GM19468 (cell line): ENCODE data around the gene MICAL2.

ENCODE experiments used
- ATAC-seq: cut with Tn5 transposase; IDR thresholded peaks from one replicate; pipeline ENCODE4 v1.9.1; 2021; ENCODE audit warnings: mild to moderate bottlenecking, moderate library complexity, moderate number of reproducible peaks; ENCODE audit not compliant: unreplicated experiment; ENCODE audit errors: extremely low read depth

Gene MICAL2

DNA sequence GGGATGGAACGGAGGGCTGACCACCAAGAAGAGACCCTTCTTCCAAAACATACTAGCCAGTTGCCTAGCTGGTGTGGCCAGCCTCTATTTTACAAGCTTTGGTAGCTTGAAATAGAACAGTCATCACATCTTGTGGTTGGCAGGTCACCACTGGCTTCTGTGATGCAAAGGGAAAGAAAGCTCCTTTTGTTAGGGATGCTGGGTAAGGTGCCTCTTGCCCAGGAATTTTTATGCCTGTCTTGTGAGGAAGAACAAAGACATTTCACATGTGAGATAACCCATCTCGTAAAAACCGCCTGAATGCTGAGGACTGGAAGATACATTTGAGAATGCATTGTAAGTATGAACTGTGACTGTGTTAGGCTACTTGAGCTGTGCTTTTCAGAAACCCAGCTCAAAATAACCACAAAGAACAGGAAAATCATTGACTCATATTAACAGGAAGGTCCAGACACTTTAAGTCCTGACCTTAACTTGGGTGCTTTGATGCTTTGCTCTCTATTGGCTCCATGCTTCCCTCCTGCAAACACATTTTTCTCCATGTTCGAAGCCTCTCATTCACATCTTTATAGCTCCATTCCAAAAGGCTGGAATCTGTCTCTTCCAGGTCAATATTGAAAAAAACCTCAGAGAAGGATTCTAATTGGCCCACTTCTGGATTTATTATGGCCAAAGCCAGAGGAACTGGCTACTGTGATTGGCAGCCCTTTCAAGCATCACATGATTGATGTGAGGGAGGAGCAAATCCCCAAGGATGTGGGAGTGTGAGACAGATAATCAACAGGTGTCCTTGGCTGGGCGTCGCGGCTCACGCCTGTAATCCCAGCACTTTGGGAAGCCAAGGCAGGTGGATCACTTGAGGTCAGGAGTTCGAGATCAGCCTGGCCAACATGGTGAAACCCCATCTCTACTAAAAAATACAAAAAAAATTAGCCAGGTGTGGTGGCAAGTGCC lies 53.9 kb downstream of the MICAL2 start:
- ATAC-seq = no peak

DNA sequence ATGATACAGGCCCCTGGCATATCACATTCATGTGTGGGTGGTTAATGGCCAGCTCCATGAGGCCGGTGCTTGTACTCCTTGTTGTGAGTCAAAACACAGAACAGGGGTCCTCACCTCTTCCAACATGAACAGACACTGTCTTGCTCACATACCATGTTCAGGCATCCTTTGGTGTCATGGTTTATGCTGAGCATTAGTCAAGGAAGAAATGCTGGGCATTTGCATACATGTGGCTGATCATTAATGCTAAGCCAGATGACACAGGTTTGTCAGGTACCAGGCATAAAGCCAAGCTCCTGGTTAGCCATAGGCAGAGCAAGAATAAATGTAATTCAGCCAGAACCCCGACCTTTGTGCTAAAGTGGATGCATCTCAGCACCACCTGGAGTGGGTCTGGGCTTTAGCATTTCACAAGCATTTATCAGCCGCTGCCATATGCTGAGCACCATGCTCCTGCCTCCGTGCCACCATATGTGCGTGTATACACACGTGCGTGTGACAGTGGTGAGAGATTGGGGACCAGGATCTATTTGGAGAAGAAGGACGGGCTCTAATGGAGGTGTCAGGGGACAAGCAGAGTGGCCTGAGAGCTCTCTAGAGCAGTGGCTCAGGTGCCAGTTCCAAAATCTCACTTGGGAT lies 55.0 kb downstream of the MICAL2 start:
- no peak for ATAC-seq

DNA sequence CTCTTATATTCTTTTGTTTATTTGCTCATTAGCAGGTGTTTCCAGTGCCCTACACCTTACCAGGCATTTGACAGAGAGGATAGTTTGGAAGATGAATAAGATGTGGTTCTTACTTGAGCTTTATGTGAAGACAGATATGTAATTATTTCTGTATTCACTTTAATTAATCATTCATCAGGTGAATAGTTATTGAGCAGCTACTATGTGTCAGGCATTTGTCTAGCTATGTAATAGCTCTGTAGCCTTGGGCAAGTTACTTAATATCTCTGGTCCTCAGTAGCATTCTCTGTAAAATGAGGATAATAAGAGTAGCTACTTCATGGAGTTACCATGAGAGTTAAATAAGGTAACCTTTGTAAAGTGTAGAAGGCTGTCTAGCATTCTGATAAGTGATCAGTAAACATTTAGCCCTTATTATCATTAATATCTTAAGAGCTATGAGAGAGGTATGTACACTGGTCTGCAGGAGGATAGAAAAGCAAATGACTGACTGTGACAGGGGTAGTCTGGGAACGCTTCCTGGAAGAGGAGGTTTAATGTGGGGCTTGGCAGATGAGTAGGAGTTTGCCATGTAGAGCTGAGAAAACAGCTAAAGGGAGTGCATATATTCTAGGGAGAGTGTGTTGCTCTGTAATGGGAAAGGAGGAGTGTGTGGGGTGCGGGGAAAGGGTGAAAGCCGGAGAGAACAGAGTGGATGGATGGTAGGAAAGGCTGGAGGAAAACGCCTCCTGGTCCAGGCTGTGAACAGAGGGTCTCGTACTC lies 56.1 kb downstream of the MICAL2 start:
- ATAC-seq = no peak

DNA sequence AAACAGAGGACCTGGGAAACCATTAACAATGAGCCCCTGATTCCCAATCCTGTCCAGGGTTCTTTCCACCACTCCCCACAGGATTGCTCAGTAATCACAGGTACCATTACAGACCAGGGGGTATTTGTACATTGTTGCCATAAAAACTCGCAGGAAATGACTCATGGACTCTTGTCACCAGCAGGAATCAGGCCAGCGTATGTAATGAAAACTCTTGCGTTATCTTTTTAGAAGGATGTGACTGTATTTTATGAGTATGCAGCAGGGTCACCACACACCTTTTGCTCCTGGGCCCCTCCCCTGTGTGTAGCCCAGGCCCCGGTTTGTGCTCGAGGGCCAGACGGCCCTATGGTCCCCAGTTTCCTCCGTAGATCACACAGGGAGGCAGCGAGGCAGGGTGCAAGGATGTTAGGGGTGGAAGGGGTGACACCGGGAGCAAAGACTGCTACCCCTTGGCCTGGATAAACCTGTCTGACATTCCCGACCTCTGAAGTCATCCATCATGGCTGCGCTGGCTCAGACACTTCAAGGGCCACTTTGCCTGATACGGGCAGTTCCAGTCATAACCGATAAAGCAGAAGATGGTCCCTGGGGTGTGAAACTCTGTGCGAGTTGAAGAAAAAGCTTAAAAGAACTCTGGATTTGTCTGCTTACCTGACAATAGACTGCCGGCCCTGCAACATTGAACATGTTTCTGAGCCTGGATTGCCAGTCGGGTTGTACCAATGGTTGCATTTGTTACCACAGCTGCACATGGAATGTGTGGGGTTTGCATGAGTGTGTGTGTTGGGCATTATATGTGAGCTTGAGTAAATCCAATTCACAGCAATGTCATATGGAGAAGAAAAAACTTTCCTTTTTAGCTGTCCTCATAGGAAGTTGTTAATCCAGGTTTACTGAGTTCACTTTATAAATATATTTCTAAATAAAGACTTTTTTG lies 56.9 kb downstream of the MICAL2 start:
- no peak for ATAC-seq

DNA sequence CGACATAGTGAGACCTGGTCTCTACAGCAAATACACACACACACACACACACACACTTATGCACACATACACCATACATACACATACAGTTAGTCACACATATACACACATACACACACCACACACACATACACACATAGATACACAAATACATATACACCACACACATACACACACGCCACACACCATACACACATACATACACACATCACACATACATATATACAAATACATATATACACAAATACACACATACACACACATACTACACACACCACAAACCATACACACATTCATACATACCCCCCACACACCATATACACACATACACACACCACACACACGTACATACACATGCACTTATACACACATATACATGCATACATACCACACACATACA lies 57.7 kb downstream of the MICAL2 start:
- ATAC-seq = no peak

DNA sequence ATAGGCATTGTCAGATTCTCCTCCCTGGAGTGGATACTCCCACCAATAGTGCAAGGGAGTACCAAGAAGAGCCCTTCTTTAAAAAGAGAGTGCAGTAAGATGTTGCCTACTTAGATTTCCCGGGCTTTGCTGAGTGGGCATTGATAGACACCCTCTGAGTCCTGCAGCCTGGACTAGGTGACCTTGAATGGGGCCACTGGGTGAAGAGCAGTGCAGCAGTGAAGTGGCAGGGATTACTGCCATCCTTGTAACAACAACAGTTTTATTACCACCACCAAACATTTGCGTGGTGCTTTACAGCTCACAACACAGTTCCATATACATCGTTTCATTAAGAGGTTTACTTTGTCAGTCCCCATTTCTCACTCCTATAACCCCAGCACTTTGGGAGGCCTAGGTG lies 59.4 kb downstream of the MICAL2 start:
- ATAC-seq = no peak

DNA sequence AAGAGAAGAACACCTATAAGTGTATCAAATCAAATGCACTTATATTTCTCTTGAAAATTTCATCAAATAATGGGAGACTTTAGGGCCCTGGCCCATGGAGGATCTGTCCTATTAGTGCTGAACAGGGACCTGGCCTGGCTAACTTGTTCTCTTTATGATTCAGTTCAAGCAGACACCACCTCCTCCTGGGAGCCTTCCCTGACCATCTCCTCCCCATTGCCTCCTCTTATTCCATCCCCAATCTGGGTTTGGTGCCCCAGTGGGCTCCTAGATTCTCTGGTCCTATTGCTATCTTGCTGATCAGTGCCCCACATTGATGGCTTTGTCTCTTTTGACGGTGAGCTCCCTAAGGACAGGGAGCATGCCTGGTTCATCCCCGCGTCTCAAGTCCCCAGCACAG lies 60.1 kb downstream of the MICAL2 start:
- no peak for ATAC-seq

DNA sequence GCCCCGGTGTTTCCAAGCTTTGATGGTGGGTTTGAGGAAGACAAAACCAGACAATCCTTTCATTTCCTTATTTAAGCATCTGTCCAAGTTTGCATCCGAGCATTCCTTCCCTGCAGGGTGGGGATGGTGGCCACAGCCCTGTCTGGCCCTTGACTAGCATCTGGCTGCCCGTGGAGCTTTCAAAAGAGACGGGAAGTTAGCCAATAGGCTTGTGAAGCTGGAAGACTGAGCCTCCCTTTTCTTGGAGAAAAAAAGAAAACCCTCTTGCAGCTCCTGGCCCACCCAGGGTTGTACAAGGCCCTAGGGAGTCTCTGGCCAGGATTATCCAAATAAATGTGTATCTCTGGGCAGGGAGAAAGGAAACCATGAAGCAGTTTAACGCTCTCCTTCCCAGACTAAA lies 60.6 kb downstream of the MICAL2 start:
- no peak for ATAC-seq

DNA sequence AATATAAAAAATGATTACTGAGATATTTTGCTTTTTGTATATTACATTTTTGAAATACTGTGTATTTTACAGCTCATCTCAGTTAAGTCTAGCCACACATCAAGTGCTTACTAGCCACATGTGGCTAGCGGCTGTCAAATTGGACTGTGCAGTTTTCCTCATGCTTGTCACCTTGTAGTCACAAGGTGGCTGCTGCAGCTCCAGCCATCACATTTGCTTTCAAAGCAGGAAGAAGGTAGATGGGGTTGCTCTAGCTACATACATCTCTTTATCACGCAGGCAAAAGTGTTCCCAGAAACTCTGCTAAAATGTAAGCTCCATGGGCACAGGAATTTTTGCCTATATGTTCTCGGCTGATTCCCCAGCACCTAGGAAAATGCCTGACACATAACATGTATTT lies 61.5 kb downstream of the MICAL2 start:
- no peak for ATAC-seq

DNA sequence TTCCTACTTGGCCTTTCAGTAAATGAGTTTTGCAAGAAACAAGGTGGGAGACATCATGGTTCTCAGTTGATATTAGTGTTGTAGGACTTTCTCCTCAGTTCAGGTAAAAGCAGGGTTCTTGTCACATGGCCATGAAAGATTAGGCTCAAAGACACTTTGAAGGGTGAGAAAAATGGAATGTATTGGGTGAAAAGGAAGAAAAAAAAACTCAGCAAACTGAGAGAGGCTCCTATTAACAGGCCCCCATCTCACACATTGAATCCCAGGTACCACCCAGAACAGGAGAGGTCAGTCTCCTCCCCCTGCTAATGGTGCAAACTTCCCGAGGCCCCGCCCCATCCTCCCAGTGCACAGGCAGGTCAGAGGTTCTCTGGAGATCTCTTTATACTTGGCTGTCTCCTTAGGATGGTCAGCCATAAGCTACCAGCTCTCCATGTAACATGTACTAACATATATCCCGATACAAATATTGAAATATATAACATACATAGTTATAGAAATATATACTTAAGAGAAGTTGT lies 62.2 kb downstream of the MICAL2 start:
- ATAC-seq = no peak

DNA sequence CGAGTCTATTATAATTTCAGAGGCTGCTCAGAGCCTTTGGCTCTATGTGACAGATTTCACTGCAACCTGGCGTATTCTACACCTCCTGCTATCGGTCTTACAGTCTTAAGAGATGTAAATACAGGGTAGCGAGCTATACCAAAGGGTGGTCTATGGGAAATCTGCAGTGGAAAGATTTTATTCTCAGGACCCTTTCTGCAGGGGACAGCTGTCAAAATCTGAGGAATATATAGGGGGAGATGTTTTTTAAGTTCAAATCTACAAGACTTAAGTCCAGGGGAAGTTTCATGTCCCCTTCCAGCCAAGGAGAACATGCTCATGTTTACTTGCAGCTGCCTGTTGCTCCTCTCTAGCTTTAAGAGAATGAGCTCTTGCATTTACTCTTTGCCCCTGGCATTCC lies 62.7 kb downstream of the MICAL2 start:
- no peak for ATAC-seq

DNA sequence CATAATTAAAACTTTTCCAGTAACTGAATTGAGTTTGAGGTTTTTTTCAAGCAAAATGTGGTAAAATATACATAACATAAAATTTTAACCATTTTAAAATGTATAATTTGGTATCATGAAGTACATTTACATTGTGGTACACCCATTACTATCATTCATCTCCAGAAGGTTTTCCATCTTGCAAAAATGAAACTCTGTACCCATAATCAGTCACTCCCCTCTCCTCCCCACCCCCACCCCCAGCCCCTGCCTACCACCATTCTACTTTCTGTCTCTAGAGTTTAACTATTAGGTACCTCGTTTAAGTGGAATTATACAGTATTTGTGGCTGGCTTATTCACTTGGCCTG lies 63.7 kb downstream of the MICAL2 start:
- peak; percentile 10 for ATAC-seq

DNA sequence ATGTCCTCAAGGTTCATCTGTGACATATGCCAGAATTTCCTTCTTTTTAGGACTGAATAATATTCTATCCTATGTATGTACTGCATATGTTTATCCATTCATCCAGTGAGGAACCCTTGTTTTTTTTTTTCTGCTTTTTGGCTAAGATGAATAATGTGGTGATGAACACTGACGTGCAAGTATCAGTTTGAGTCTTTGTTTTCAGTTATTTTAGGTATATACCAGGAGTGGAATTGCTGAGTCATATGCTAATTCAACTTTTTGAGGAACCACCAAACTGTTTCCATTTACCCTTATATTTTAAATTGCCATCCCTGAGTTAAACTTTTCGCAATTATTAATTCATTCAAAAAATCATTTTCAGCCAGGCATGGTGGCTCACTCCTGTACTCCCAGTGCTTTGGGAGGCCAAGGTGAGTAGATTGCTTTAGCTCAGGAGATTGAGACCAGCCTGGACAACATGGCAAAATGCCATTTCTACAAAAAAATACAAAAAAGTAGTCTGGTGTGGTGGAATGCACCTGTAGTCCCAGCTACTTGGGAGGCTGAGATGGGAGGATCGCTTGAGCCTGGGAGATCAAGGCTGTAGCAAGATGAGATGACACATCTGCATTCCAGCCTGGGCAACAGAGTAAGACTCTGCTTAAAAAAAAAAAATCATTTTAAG lies 64.2 kb downstream of the MICAL2 start:
- ATAC-seq = peak; percentile 44

DNA sequence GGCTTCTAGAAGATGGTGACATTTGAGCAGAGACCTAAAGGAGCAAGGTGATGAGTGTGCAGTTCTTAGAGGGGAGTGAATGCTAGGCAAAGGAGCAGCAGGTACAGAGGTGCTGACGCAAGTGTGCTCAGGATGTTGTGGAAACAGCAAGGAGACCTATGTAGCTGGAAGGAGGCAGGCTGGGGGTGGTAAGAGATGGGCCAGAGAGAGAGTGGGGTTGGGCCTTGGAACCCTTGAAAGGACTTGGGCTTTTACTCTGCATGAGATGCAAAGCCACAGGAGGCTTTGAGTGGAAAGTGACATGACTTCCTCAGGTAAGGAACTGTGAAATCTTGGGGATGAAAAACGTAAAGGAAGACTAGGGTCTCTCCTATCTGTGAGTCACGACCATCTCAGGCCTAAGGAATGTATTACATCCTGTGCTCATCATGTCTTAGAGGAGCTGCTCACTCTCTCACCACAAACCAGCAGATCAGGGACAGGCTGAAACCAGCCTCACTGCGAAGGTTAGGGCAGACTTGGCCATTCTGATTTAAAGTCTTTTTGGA lies 65.4 kb downstream of the MICAL2 start:
- no peak for ATAC-seq

DNA sequence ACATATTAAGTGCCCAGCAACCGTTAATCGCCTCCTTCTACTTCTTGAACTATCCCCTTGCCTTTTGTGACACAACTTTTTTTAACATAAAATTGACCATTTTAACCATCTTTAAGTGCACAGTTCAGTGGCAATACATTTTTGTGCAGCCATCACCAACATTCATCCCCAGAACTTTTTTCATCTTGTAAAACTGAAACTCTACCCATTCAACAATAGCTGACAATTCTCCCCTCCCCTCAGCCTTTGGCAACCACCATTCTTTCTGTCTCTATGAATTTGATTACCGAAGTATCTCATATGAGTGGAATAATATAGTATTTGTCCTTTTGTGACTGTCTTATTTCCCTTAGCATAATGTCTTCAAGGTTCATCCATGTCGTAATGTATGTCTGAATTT lies 66.0 kb downstream of the MICAL2 start:
- ATAC-seq = no peak

DNA sequence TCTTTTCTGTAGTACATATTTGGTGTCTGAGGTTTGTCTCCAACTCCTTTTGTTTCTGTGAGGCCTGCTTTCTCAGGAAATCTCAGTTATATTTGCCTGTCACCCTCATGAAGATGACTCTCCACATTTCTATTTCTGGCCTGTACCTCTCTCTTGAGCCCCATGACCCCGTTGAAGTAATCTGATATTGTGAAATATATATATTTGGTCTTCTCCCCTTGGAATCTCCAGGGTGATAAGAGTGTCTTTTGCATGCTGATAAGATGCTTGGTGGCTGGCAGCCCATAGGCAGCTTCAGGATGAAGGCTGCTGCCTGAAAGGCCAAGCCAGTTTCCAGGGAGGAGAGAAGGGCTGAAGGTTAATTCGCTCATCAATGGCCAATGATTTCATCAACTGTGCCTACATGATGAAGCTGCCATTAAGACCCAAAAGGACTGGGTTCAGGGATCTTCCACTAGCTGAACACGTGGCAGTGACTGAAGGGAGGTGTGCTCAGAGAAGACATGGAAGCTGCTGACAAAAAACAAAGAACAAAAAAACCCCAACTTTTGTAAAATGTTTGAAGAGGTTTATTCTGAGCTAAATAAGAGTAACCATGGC lies 67.4 kb downstream of the MICAL2 start:
- ATAC-seq = no peak

DNA sequence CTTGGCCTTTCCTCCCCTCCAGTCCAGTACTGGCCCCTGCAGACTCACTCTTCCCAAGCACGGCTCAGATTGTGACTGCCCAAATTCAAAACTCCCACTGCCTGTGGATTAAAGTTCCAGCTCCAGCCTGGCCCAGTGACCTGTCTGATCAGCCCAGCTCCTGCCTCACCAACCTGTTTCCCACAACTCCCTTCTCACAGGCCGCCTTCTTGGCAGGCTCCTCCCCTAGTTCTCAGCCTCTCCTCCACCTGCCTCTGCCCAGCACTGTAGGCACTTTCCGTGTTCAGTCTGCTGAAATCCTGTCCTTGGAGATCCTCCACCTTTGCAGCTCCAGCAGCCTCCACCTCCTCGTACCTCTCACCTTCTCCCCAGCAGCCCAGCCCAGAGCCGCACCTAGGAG lies 68.6 kb downstream of the MICAL2 start:
- no peak for ATAC-seq

DNA sequence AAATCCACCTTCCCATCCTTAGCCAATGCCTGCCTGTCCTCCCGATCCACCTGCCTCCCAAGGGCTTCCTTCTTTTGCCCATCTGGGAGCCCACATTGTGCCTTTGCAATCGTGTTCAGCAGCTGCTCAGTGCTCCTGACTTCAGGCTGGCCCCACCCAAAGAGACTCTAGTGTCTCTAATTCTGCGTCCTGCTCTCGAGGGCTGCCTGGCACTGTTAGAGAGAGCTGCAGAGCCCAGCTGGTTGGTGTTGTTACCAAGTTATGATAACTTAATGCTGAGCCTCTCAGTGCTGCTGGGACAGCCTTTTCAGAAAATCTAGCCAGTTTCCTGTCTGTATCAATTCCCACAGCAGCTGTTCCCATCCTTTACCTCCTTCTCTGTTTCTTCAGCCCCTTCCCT lies 69.1 kb downstream of the MICAL2 start:
- ATAC-seq = no peak
